HEK293 (cell line): ENCODE measurements around the gene SYNGR4.
A peak's percentile ranks its signal among the peaks of the same experiment; 100 is the strongest.

Experiments used
- CTCF ChIA-PET: fragments of 350-600 bp; formaldehyde crosslinking; extraction: SDS; loops from one replicate; lab custom pipeline; 2021; ENCODE audit warnings: antibody characterized with exemption; lab: Yijun Ruan, JAX
- POLR2A ChIA-PET: fragments of 300-600 bp; formaldehyde crosslinking; extraction: SDS; loops from one replicate; lab custom pipeline; 2020; ENCODE audit warnings: antibody characterized with exemption, inconsistent platforms; lab: Yijun Ruan, JAX
- H3K27ac ChIP-seq: fragments of 200-500 bp; sonication (Bioruptor generic); 2 replicates; pipeline ENCODE4 v1.5.1; 2014; ENCODE audit warnings: low read depth, low read length, control low read depth, inconsistent platforms; ENCODE audit errors: extremely low read depth
- H3K36me3 ChIP-seq, 2 experiments: fragments of 200-500 bp in 1 of 2; sonication (Bioruptor generic) in 1 of 2; 1 replicate in 1 of 2; 2 replicates in 1 of 2; pipeline ENCODE4 v1.5.1; 2014 to 2017; ENCODE audit warnings: inconsistent platforms in 2 of 2, low read length in 2 of 2; ENCODE audit not compliant: control insufficient read depth in 2 of 2, insufficient read depth in 1 of 2
- H3K4me1 ChIP-seq: fragments of 200-500 bp; sonication (Bioruptor generic); 2 replicates; pipeline ENCODE4 v1.5.1; 2014; ENCODE audit warnings: mild to moderate bottlenecking, low read length, inconsistent platforms; ENCODE audit not compliant: control insufficient read depth, insufficient read depth
- H3K4me3 ChIP-seq: 2 replicates; pipeline ENCODE4 v1.5.1; 2011; ENCODE audit warnings: low read depth, mild to moderate bottlenecking, control low read depth, low read length, moderate library complexity
- H3K9me3 ChIP-seq: fragments of 200-500 bp; sonication (Bioruptor generic); 2 replicates; pipeline ENCODE4 v1.5.1; 2014; ENCODE audit warnings: low read depth, low read length, inconsistent platforms; ENCODE audit not compliant: control insufficient read depth, insufficient read depth
- FEZF1 ChIP-seq: fragments of 450-650 bp; formaldehyde crosslinking; IDR thresholded peaks from 2 replicates; pipeline ENCODE4 v1.5.1; 2016; ENCODE audit warnings: missing biosample characterization, missing genetic modification characterization
- OSR2 ChIP-seq: fragments of 450-650 bp; formaldehyde crosslinking; IDR thresholded peaks from 2 replicates; pipeline ENCODE4 v1.5.1; 2016; ENCODE audit warnings: missing biosample characterization, missing genetic modification characterization
- OVOL3 ChIP-seq: fragments of 450-650 bp; formaldehyde crosslinking; IDR thresholded peaks from 2 replicates; pipeline ENCODE4 v1.5.1; 2016; ENCODE audit warnings: missing biosample characterization, missing genetic modification characterization
- ZBTB21 ChIP-seq: fragments of 450-650 bp; formaldehyde crosslinking; IDR thresholded peaks from 2 replicates; pipeline ENCODE4 v1.5.1; 2017; ENCODE audit warnings: missing biosample characterization, missing genetic modification characterization
- ZBTB8A ChIP-seq: fragments of 450-650 bp; formaldehyde crosslinking; IDR thresholded peaks from 2 replicates; pipeline ENCODE4 v1.5.1; 2016; ENCODE audit warnings: missing biosample characterization, missing genetic modification characterization
- ZFP3 ChIP-seq: fragments of 450-650 bp; formaldehyde crosslinking; IDR thresholded peaks from 2 replicates; pipeline ENCODE4 v1.5.1; 2016; ENCODE audit warnings: low read depth, missing biosample characterization, missing genetic modification characterization
- ZNF114 ChIP-seq: fragments of 450-650 bp; formaldehyde crosslinking; IDR thresholded peaks from 2 replicates; pipeline ENCODE4 v1.5.0; 2017; ENCODE audit warnings: missing biosample characterization, missing genetic modification characterization
- ZNF18 ChIP-seq: fragments of 450-650 bp; formaldehyde crosslinking; IDR thresholded peaks from 2 replicates; pipeline ENCODE4 v1.5.1; 2016; ENCODE audit warnings: missing biosample characterization, missing genetic modification characterization
- ZNF2 ChIP-seq: fragments of 450-650 bp; formaldehyde crosslinking; IDR thresholded peaks from 2 replicates; pipeline ENCODE4 v1.5.1; 2016; ENCODE audit warnings: missing biosample characterization, missing genetic modification characterization
- ZNF214 ChIP-seq: fragments of 450-650 bp; formaldehyde crosslinking; IDR thresholded peaks from 2 replicates; pipeline ENCODE4 v1.5.1; 2017; ENCODE audit warnings: missing biosample characterization, mild to moderate bottlenecking, missing genetic modification characterization, borderline replicate concordance
- ZNF239 ChIP-seq: fragments of 450-650 bp; formaldehyde crosslinking; IDR thresholded peaks from 2 replicates; pipeline ENCODE4 v1.5.1; 2016; ENCODE audit warnings: missing biosample characterization, missing genetic modification characterization
- ZNF280C ChIP-seq: fragments of 450-650 bp; formaldehyde crosslinking; IDR thresholded peaks from 2 replicates; pipeline ENCODE4 v1.5.1; 2016; ENCODE audit warnings: missing biosample characterization, missing genetic modification characterization
- ZNF404 ChIP-seq: fragments of 450-650 bp; formaldehyde crosslinking; IDR thresholded peaks from 2 replicates; pipeline ENCODE4 v1.5.1; 2017; ENCODE audit warnings: missing biosample characterization, missing genetic modification characterization
- ZNF426 ChIP-seq: fragments of 450-650 bp; formaldehyde crosslinking; IDR thresholded peaks from 2 replicates; pipeline ENCODE4 v1.5.1; 2017; ENCODE audit warnings: missing biosample characterization, missing genetic modification characterization, mild to moderate bottlenecking, inconsistent platforms, moderate library complexity
- ZNF549 ChIP-seq: fragments of 450-650 bp; IDR thresholded peaks from 2 replicates; pipeline ENCODE4 v1.5.1; 2018; ENCODE audit warnings: missing biosample characterization, missing genetic modification characterization, mild to moderate bottlenecking, inconsistent platforms, moderate library complexity
- ZNF558 ChIP-seq: fragments of 450-650 bp; formaldehyde crosslinking; IDR thresholded peaks from 2 replicates; pipeline ENCODE4 v1.5.1; 2016; ENCODE audit warnings: missing biosample characterization, missing genetic modification characterization
- ZNF623 ChIP-seq: fragments of 450-650 bp; formaldehyde crosslinking; IDR thresholded peaks from 2 replicates; pipeline ENCODE4 v1.5.1; 2016; ENCODE audit warnings: missing biosample characterization, missing genetic modification characterization
- ZNF664 ChIP-seq: fragments of 450-650 bp; formaldehyde crosslinking; IDR thresholded peaks from 2 replicates; pipeline ENCODE4 v1.5.1; 2016; ENCODE audit warnings: missing biosample characterization, missing genetic modification characterization
- ZNF837 ChIP-seq: fragments of 450-650 bp; formaldehyde crosslinking; IDR thresholded peaks from 2 replicates; pipeline ENCODE4 v1.5.1; 2016; ENCODE audit warnings: missing biosample characterization, missing genetic modification characterization
- ZSCAN18 ChIP-seq: fragments of 450-650 bp; formaldehyde crosslinking; IDR thresholded peaks from 2 replicates; pipeline ENCODE4 v1.5.1; 2016; ENCODE audit warnings: missing biosample characterization, missing genetic modification characterization
- ZSCAN4 ChIP-seq: fragments of 450-650 bp; formaldehyde crosslinking; IDR thresholded peaks from 2 replicates; pipeline ENCODE4 v1.5.1; 2017; ENCODE audit warnings: missing biosample characterization, missing genetic modification characterization

Gene SYNGR4

GRCh38 chr19:48379058-48379457 is 14.9 kb downstream of the SYNGR4 start:
- Histone ChIP-seq H3K4me3 (no peak overlapping the region), H3K9me3 (no peaks in the 10 kb centered on the region), H3K4me1 (no peaks in the 10 kb centered on the region), H3K27ac (no peak overlapping the region; the same call in 1 of the 2 replicates), H3K36me3 (peaks cover 18 to 24% of the 10 kb centered on the region in 2 experiments)
- CTCF ChIA-PET: no interaction called here
- TF ChIP-seq ZNF426 (tag by site-specific recombination) (no peak), ZNF239 (tag by site-specific recombination) (no peak), ZNF214 (tag by site-specific recombination) (no peak), ZNF114 (no peak), ZSCAN18 (tag by site-specific recombination) (no peak), ZNF837 (tag by site-specific recombination) (no peak), FEZF1 (tag by site-specific recombination) (no peak), ZBTB21 (no peak), ZNF558 (no peak), ZNF404 (tag by site-specific recombination) (no peak), ZNF18 (tag by site-specific recombination) (no peak), ZNF2 (tag by site-specific recombination) (no peak), ZSCAN4 (no peak), ZFP3 (no peak), ZBTB8A (no peak), OSR2 (tag by site-specific recombination) (no peak), ZNF280C (tag by site-specific recombination) (no peak), OVOL3 (tag by site-specific recombination) (no peak), ZNF549 (tag by site-specific recombination) (no peak)
- POLR2A ChIA-PET: interaction anchor here (0.6 to 3.0 kb wide), 2 partner anchors 12 to 15 kb away, joined by 8 to 14 read pairs; partner anchors contain the start of genes KDELR1, SYNGR4 and TMEM143

- Histone ChIP-seq H3K27ac (no peak overlapping the region), H3K9me3 (no peaks in the 10 kb centered on the region), H3K4me3 (no peak overlapping the region), H3K4me1 (no peaks in the 10 kb centered on the region), H3K36me3 (peaks cover 41 to 47% of the 10 kb centered on the region in 2 experiments)
- ChIA-PET POLR2A (interaction anchor here (0.7 to 3.0 kb wide), 6 partner anchors 8 to 1332 kb away, joined by 3 to 14 read pairs (median 4); partner anchors contain the start of gene KDELR1), CTCF (interaction anchor here (0.9 to 2.0 kb wide), 2 partner anchors 10 to 61 kb away, joined by 3 to 14 read pairs; partner anchors contain the start of gene KDELR1)
- TF ChIP-seq ZNF664 (tag by site-specific recombination) (peak; percentile 48; the same call in 1 of the 2 replicates), ZNF623 (tag by site-specific recombination) (no peak)
Observed at GRCh38 chr19:48381178-48381950, 17.2 kb downstream of the SYNGR4 start.
